NB4 (cell line): Measurements from ENCODE around the gene DBI.

ENCODE experiments used
- CTCF ChIP-seq: IDR thresholded peaks from one replicate; pipeline ENCODE4 v1.5.1; 2012; ENCODE audit warnings: low read depth, low read length
- MYC ChIP-seq: IDR thresholded peaks from 2 replicates; pipeline ENCODE4 v1.6.1; 2011; ENCODE audit warnings: low read depth, low read length
- POLR2A ChIP-seq: IDR thresholded peaks from 2 replicates; pipeline ENCODE4 v1.6.1; 2011; ENCODE audit warnings: mild to moderate bottlenecking; ENCODE audit not compliant: insufficient read length; ENCODE audit errors: extremely low read depth

GRCh38 chr2:119333833-119334232 lies 32.9 kb upstream of the DBI start:
- TF ChIP-seq POLR2A = no peak
- TF ChIP-seq CTCF = no peak
- no peak for TF ChIP-seq MYC
